ENCODE measurements around the gene RFK. TPM values are rescaled to one million over a fixed set of nuclear protein-coding genes. Genes with fewer than 3 reads are reported as not detected.
A peak's percentile ranks its signal among the peaks of the same experiment; 100 is the strongest.

Gene RFK
- polyA plus RNA-seq, 1 donor from 2014 or later = 131 TPM

DNA sequence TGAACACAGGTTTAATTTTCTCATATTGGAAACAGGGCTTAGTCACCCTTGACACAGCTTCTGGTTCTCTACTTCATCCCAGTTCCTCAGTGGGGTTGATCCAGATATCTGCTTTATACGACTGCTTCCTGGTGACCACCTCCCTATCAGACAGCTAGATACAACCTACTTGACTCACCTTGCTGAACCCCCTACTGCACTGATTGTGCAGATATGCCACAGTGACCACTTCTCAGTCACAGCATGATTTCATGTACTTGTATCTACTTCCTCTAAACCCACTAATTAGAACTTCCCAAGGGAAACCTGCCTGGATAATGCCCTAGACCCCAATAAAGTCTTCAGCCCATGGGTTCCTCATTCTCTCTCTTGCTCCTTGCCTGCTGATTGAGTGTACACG lies 18.4 kb upstream of the RFK start:
- Histone ChIP-seq H4K20me1 (ENCODE audit: insufficient read depth) (no peaks in the 10 kb centered on the region), H3K4me2 (ENCODE audit: low read length) (no peak overlapping the region), H3K9ac (ENCODE audit: low read length) (no peak overlapping the region), H3K27ac (ENCODE audit: low read length) (no peak overlapping the region), H3K9me3 (ENCODE audit: low read length) (peaks cover 7% of the 10 kb centered on the region), H3K79me2 (replicated peaks; ENCODE audit: insufficient read depth, low read length) (no peaks in the 10 kb centered on the region), H3K4me3 (ENCODE audit: low read length) (no peak overlapping the region), H3K27me3 (ENCODE audit: insufficient read depth, low read depth, low read length) (no peaks in the 10 kb centered on the region), H3K9me2 (ENCODE audit: insufficient read depth, low read length) (no peaks in the 10 kb centered on the region), H2AFZ (ENCODE audit: low read depth, low read length) (no peak overlapping the region), H3F3A (ENCODE audit: insufficient read depth, low read length, poor library complexity, severe bottlenecking) (no peaks in the 10 kb centered on the region), H3K36me3 (ENCODE audit: insufficient read depth, low read length) (no peaks in the 10 kb centered on the region)
- TF ChIP-seq RAD21 (conservative IDR thresholded peaks at IDR 0.05) (no peak), EZH2 (IDR thresholded peaks at IDR 0.05; ENCODE audit: borderline replicate concordance, insufficient read depth, low read length, poor library complexity, severe bottlenecking) (no peak), POLR2AphosphoS5 (IDR thresholded peaks at IDR 0.05) (no peak), MXI1 (conservative IDR thresholded peaks at IDR 0.05; ENCODE audit: poor library complexity, severe bottlenecking) (no peak), TAF1 (IDR thresholded peaks at IDR 0.05; ENCODE audit: low read depth) (no peak), EP300 (conservative IDR thresholded peaks at IDR 0.05; ENCODE audit: poor library complexity, severe bottlenecking) (no peak), SMC3 (conservative IDR thresholded peaks at IDR 0.05; ENCODE audit: poor library complexity) (no peak)
- TF ChIP-seq, protein P1, sequence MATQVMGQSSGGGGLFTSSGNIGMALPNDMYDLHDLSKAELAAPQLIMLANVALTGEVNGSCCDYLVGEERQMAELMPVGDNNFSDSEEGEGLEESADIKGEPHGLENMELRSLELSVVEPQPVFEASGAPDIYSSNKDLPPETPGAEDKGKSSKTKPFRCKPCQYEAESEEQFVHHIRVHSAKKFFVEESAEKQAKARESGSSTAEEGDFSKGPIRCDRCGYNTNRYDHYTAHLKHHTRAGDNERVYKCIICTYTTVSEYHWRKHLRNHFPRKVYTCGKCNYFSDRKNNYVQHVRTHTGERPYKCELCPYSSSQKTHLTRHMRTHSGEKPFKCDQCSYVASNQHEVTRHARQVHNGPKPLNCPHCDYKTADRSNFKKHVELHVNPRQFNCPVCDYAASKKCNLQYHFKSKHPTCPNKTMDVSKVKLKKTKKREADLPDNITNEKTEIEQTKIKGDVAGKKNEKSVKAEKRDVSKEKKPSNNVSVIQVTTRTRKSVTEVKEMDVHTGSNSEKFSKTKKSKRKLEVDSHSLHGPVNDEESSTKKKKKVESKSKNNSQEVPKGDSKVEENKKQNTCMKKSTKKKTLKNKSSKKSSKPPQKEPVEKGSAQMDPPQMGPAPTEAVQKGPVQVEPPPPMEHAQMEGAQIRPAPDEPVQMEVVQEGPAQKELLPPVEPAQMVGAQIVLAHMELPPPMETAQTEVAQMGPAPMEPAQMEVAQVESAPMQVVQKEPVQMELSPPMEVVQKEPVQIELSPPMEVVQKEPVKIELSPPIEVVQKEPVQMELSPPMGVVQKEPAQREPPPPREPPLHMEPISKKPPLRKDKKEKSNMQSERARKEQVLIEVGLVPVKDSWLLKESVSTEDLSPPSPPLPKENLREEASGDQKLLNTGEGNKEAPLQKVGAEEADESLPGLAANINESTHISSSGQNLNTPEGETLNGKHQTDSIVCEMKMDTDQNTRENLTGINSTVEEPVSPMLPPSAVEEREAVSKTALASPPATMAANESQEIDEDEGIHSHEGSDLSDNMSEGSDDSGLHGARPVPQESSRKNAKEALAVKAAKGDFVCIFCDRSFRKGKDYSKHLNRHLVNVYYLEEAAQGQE (IDR thresholded peaks at IDR 0.05; ENCODE audit: borderline replicate concordance) = no peak
- TF ChIP-seq, protein P2, sequence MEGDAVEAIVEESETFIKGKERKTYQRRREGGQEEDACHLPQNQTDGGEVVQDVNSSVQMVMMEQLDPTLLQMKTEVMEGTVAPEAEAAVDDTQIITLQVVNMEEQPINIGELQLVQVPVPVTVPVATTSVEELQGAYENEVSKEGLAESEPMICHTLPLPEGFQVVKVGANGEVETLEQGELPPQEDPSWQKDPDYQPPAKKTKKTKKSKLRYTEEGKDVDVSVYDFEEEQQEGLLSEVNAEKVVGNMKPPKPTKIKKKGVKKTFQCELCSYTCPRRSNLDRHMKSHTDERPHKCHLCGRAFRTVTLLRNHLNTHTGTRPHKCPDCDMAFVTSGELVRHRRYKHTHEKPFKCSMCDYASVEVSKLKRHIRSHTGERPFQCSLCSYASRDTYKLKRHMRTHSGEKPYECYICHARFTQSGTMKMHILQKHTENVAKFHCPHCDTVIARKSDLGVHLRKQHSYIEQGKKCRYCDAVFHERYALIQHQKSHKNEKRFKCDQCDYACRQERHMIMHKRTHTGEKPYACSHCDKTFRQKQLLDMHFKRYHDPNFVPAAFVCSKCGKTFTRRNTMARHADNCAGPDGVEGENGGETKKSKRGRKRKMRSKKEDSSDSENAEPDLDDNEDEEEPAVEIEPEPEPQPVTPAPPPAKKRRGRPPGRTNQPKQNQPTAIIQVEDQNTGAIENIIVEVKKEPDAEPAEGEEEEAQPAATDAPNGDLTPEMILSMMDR (IDR thresholded peaks at IDR 0.05; ENCODE audit: poor library complexity, severe bottlenecking) = no peak

DNA sequence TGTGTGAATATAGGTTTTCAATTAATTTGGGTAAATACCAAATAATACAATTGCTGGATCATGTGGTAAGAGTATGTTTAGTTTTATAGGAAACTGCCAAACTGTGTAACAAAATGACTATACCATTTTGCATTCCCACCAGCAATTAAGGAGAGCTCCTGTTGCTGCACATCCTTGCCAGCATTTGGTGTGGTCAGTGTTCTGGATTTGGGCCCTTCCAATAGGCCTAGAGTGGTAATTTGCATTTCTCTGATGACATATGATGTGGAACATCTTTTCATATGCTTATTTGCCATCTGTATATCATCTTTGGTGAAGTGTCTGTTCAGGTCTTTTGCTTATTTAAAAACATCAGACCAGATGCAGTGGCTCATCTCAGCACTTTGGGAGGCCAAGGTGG lies 11.6 kb upstream of the RFK start:
- H4K20me1 ChIP-seq (ENCODE audit: insufficient read depth) = no peaks in the 10 kb centered on the region
- no peaks in the 10 kb centered on the region for H3K9me2 ChIP-seq (ENCODE audit: insufficient read depth, low read length)
- H3K9ac ChIP-seq (ENCODE audit: low read length) = no peak overlapping the region
- no peaks in the 10 kb centered on the region for H3K9me3 ChIP-seq (ENCODE audit: low read length)
- no peak overlapping the region for H3K4me3 ChIP-seq (ENCODE audit: low read length)
- no peak overlapping the region for H2AFZ ChIP-seq (ENCODE audit: low read depth, low read length)
- H3K79me2 ChIP-seq (replicated peaks; ENCODE audit: insufficient read depth, low read length) = no peaks in the 10 kb centered on the region
- H3F3A ChIP-seq (ENCODE audit: insufficient read depth, low read length, poor library complexity, severe bottlenecking) = no peaks in the 10 kb centered on the region
- H3K4me2 ChIP-seq (ENCODE audit: low read length) = no peak overlapping the region
- H3K27ac ChIP-seq (ENCODE audit: low read length) = peak overlapping the region; percentile 44
- no peaks in the 10 kb centered on the region for H3K27me3 ChIP-seq (ENCODE audit: insufficient read depth, low read depth, low read length)
- TF ChIP-seq, protein P1 (IDR thresholded peaks at IDR 0.05; ENCODE audit: borderline replicate concordance) = no peak
- TF ChIP-seq EP300 (conservative IDR thresholded peaks at IDR 0.05; ENCODE audit: poor library complexity, severe bottlenecking) = no peak
- no peak for TF ChIP-seq MXI1 (conservative IDR thresholded peaks at IDR 0.05; ENCODE audit: poor library complexity, severe bottlenecking)
- TF ChIP-seq RAD21 (conservative IDR thresholded peaks at IDR 0.05) = no peak
- no peak for TF ChIP-seq POLR2AphosphoS5 (IDR thresholded peaks at IDR 0.05)
- no peak for TF ChIP-seq EZH2 (IDR thresholded peaks at IDR 0.05; ENCODE audit: borderline replicate concordance, insufficient read depth, low read length, poor library complexity, severe bottlenecking)
- no peak for TF ChIP-seq TAF1 (IDR thresholded peaks at IDR 0.05; ENCODE audit: low read depth)
- TF ChIP-seq, protein P2 (IDR thresholded peaks at IDR 0.05; ENCODE audit: poor library complexity, severe bottlenecking) = no peak
- no peak for TF ChIP-seq SMC3 (conservative IDR thresholded peaks at IDR 0.05; ENCODE audit: poor library complexity)
- H3K36me3 ChIP-seq (ENCODE audit: insufficient read depth, low read length) = no peaks in the 10 kb centered on the region
